HG02981 (cell line): ENCODE data around the gene CTTNBP2NL.
"Not testable (repeated sequence)": the region's sequence is repeated elsewhere in the genome, so short reads cannot be mapped to it uniquely, and the experiment has no call there.

Experiments
- ATAC-seq: cut with Tn5 transposase; IDR thresholded peaks from one replicate; pipeline ENCODE4 v1.9.1; 2021; ENCODE audit warnings: mild to moderate bottlenecking, moderate library complexity; ENCODE audit not compliant: unreplicated experiment

CTTNBP2NL gene

GRCh38 chr1:112418099-112418892 is 22.3 kb downstream of the CTTNBP2NL start:
- ATAC-seq, result no peak

- no peak for ATAC-seq
These were observed 27.2 kb downstream of the CTTNBP2NL start for GRCh38 chr1:112423207-112423606.

DNA sequence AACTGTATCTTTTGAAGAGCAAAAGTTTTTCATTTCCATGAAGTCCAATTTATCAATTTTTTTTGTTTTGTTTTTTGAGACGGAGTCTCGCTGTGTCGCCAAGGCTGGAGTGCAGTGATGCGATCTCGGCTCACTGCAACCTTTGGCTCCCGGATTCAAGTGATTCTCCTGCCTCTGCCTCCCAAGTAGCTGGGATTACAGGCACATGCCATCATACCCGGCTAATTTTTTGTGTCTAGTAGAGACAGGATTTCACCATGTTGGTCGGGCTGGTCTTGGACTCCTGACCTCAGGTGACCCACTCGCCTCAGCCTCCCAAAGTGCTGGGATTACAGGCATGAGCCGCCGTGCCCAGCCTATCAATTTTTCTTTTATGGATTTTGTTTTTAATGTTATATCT is 27.7 kb downstream of the CTTNBP2NL start:
- not testable (repeated sequence) for ATAC-seq

- ATAC-seq, result no peak
These were observed 33.7 kb downstream of the CTTNBP2NL start for GRCh38 chr1:112429749-112430148.

DNA sequence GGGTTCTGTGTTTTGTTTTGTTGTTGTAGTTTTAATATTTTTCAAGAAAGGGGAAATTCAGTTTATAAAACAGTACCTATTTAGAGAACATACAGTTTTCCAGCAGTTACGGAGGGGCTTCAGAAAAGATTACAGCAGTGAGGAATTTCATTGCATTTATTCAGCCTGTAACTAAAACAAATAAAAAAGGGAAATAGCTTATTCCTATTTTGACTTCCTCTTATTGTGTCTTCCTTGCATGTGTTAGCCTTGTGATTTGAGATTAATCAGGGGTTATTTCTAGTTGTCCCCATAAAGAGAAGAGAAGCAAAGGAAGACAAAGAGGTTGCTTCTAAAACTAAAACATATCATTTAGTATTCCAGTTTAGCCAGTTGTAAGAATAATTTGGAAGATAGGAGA is 35.0 kb downstream of the CTTNBP2NL start:
- no peak for ATAC-seq

DNA sequence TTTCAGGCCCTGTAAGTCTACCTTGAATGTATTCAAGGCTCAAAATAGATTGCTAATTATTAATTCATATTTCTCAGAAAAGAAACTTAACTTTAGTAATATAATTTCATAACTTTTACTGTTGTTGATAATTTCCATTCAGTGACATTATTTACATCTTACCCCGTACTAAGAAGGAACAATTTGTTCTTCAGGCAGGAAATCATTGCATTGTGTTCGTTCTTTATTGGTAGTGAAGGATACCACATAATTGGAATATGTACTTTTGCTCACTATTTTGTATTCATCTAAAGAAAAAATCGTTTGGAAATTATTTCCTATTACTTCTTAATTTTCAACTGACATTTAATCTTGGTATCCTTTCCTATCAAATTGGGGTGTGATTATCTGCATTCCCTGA is 39.4 kb downstream of the CTTNBP2NL start:
- ATAC-seq, result no peak

- ATAC-seq, result no peak
These were observed 40.6 kb downstream of the CTTNBP2NL start for GRCh38 chr1:112436384-112437156.

DNA sequence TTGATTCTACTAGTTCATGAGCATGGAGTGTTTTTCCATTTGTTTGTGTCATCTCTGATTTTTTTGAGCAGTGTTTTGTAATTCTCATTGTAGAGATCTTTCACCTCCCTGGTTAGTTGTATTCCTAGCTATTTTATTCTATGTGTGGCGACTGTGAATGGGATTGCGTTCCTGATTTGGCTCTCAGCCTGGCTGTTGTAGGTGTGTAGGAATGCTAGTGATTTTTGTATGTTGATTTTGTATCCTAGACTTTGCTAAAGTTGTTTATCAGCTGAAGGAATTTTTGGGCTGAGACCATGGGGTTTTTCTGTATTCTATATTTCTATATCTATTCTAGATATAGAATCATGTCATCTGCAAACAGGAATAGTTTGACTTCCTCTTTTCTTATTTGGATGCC is 42.1 kb downstream of the CTTNBP2NL start:
- ATAC-seq, result not testable (repeated sequence)

DNA sequence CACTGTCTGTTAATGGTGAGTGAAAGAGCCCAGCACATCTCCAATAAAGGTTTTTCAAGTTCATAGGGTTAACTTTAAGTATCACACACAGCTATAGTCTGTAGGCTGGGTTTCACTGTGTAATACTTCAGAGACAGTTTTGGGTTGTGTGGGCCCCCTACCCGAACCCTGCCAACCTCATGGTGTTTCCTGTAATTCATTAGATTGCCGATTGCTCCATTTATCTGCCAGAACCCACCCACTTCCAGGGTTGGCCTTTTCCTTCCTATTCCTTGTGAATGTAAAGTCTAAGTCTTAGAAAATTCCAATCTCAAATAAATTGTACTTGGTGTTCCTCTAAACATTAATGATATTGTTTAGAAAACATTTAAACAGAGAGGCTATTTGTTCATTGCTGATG is 43.6 kb downstream of the CTTNBP2NL start:
- ATAC-seq, result no peak

- no peak for ATAC-seq
These were observed 44.6 kb downstream of the CTTNBP2NL start for GRCh38 chr1:112440574-112440973.

GRCh38 chr1:112444269-112444668 is 48.3 kb downstream of the CTTNBP2NL start:
- ATAC-seq, result no peak

DNA sequence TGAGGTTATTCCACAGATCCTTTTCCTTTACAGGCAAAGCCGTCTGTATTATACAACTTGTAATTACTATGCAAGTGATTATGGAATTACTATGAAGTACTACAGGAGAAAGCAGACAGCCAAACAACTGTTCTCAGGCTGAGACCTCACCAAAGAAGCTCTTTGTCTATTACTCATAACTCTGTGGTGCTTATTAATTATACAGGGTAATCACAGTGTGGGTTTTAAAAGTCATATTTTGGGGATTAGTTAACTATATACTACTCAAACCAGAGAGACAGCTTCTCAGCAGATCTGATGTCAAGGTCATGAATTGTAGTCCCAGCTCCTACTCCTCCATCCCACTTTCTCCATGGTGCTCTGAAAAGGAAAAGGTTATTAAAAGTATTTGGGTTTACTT is 49.6 kb downstream of the CTTNBP2NL start:
- no peak for ATAC-seq

DNA sequence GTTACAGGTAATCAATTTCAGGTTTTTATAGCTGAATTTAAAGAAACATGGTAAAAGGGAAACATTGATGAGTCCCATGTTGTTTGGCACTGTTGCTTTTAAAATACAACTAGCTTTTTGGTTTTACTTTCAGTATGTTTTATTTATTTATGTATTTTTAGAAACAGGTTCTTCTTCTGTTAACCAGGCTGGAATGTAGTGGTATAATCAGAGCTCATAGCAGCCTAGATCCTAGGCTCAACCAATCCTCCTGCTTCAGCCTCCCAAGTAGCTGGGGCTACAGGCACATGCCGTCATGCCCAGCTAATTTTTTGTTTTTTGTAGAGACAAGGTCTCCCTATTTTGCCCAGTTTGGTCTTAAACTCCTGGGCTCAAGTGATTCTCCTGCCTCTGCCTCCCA is 50.4 kb downstream of the CTTNBP2NL start:
- no peak for ATAC-seq

DNA sequence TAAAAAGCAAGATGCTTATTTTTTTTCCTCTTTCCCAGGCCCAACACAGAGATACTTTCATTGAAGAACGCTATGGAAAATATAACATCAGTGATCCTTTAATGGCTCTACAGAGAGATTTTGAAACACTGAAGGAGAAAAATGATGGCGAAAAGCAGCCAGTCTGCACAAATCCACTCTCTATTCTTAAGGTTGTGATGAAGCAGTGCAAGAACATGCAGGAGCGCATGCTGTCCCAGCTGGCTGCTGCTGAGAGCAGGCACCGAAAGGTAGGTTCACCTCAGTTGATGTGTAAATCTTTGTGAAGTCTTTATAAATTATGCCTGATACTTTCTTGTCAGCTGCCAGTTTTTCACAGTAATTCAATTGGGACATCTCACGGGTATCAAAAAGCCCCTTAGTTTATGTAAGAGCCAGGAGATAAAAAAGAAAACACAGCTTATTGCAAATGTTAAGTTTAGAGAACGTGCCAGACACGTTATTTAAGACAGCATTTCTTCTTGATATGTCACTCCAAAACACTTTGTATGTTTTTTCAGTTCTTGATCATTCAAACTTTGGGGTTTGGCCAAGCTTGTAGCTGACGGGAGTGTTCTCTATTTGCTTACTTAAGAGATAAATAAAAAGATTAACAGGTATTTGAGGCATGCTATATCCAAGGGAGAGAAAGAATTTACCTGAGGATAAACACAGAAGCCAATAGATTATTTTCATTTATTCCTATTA is 53.1 kb downstream of the CTTNBP2NL start:
- no peak for ATAC-seq

DNA sequence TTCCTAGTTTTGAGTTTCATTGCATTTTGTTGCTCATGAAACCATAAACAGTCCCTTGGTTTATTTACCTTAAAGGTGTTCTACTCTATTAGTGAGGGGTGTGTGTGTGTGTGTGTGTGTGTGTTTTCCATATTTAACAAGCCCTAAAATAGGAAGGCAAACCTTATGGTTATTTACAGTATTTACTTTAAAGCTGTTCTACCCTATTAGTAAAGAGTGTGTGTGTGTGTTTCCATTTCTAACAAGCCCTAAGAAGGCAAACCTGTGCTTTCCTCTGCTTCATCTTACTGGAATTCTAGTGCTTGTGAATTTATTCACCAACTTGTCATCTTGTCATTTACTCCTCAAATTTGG is 53.6 kb downstream of the CTTNBP2NL start:
- no peak for ATAC-seq

DNA sequence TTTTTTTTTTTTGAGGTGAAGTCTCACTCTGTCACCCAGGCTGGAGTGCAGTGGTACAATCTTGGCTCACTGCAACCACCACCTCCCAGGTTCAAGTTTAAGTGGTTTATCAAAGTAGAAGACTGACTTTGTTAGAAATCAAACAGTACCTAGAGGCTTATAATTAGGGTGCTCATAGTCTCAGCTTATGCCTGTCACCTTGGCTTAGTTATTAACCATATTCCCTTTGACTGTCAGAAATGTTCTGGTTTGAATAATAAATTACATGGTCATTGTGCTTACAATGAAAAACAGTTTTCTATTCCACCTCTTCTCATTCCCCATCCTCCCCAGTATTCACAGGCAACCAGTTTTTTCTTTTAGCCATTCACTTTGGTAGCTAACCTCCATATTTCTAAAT is 54.8 kb downstream of the CTTNBP2NL start:
- no peak for ATAC-seq

DNA sequence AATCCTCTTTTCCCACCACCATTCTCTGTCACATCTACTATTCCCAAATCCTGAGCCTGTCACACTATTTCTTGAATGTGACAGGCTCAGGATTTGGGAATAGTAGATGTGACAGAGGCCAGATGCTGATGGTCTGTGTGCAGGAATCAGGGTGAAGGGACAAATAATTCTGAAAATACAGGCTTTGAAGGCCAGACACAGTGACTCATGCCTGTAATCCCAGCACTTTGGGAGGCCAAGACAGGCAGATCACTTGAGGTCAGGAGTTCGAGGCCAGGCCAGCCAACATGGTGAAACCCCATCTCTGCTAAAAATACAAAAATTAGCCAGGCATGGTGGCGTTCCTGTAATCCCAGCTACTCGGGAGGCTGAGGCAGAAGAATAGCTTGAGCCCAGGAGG is 55.3 kb downstream of the CTTNBP2NL start:
- not testable (repeated sequence) for ATAC-seq

DNA sequence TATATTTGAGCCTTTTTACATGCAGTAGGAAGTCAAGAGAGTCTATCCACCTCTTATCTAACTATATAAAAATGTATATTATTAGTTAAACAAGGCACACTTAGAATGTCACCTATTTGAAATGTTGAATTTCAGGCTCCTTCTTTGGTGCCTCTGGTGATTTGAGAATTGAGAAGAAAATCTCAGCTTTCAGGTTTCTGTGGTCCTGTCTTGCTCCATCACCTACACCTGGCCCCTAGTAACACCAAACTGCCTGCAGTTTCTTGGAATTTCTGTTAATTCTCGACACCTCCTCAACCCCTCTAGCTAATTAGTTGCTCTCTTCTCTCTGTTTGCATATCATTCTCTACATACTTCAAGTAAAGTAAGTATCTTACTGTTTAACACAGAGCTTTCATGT is 57.9 kb downstream of the CTTNBP2NL start:
- no peak for ATAC-seq

DNA sequence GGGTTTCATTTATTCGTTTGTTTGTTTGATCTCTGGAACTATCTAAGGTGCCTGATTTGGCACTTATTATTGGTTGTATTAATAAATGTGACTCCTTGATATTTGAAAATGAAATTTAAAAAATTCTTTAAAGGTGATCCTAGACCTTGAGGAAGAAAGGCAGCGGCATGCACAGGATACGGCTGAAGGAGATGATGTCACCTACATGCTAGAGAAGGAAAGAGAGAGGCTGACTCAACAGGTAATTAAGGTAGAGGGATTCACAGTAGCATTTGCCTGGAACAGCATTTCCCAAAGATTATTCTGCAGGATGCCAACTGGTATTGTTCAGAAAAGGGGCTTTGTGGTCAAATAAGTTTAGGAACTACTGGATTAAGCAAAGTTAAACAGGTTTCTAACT is 58.3 kb downstream of the CTTNBP2NL start:
- ATAC-seq, result no peak

DNA sequence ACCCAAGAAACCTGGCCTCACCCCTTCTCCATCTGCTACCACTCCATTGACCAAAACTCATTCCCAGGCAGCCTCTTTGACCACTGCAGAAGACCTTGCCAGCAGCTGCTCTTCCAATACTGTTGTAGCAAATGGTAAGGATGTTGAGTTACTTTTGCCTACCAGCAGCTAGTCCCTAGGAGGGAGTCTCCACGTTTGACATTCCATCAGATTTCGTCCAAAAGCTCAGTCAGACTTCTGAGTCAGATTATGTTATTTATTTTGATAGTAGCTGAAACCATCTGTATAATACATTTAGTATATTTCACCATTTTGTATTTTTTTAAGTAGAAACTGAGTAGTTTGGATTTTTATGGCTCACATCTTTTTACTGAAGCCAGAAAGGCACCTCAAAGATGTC is 61.2 kb downstream of the CTTNBP2NL start:
- no peak for ATAC-seq

GRCh38 chr1:112457955-112458354 is 61.9 kb downstream of the CTTNBP2NL start:
- ATAC-seq, result no peak

GRCh38 chr1:112458756-112459155 is 62.7 kb downstream of the CTTNBP2NL start:
- no peak for ATAC-seq
